GM12874 (cell line): ENCODE measurements around the gene NCF2.

Experiments
- TF ChIP-seq, protein P1 (sequence below): IDR thresholded peaks from 2 replicates; pipeline ENCODE4 v1.5.1; 2011; ENCODE audit warnings: low read depth, mild to moderate bottlenecking, control low read depth, low read length, moderate library complexity; ENCODE audit not compliant: insufficient read depth

NCF2 gene

DNA sequence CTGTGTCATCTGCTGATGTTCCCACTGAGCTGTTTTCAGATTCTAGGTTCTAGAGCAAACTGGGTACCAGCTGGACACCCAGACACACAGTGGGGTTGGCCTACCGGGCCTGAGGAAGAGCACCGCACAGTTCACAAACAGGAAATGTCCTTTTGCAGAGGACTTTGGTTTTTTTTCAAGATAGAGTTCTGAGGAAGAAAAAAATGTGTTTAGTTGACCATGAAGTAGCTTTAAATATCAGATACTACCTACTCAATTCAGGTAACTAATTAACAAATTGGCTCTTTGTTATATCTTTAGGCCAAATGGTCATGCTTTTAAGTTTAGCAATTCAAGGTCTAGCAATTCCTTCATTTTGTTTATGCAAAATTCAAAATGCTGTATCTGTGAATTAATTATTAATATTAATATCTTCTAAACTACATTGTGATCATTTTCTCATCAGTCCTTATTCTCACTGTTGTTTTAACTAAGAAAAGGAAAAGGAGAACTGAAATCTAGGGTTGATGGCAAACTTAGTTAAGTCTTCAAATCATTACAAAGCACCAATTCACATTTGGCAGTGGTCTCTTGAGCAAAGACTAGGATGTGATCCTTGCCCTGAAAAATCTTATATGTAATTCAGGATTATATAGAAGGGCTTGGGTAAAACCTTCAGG lies 17.2 kb upstream of the NCF2 start:
- TF ChIP-seq, protein P1, sequence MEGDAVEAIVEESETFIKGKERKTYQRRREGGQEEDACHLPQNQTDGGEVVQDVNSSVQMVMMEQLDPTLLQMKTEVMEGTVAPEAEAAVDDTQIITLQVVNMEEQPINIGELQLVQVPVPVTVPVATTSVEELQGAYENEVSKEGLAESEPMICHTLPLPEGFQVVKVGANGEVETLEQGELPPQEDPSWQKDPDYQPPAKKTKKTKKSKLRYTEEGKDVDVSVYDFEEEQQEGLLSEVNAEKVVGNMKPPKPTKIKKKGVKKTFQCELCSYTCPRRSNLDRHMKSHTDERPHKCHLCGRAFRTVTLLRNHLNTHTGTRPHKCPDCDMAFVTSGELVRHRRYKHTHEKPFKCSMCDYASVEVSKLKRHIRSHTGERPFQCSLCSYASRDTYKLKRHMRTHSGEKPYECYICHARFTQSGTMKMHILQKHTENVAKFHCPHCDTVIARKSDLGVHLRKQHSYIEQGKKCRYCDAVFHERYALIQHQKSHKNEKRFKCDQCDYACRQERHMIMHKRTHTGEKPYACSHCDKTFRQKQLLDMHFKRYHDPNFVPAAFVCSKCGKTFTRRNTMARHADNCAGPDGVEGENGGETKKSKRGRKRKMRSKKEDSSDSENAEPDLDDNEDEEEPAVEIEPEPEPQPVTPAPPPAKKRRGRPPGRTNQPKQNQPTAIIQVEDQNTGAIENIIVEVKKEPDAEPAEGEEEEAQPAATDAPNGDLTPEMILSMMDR = no peak

DNA sequence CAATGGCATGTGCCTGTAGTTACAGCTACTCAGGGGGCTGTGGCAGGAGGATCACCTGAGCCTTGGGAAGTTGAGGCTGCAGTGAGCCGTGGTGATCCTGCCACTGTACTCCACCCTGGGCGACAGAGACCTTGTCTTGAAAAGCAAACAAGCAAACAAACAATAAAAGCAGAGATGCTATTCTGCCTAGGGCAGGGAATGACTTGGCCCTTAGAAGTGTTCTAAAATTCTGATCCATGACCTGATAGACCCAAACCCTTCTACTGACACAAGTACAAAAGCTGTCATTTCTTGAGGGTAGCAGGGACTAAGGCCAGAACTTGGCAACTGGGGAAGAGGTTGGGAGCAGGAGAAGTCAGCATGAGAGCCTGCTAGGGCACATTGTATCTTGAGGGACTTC lies 15.6 kb upstream of the NCF2 start:
- TF ChIP-seq, protein P1 = no peak

DNA sequence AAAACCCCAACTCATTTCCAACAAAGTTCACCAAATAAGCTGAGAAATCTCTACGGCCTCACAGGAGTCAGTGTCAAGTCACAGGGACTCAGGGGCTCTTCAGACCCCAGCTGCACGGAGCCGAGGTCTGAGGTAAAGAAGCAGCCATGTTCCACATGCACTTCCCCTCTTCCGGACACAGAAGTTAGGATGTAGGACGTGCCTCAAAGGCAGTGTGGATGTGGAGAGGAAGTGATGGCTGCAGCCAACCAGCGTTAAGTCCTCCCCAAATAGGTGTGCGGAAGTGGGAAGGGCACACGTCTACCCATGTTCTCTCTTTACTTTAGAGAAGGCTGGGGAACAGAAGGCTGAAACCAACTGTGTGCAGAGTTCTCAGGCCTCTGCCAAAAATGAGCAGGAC lies 14.6 kb upstream of the NCF2 start:
- TF ChIP-seq, protein P1 = no peak

DNA sequence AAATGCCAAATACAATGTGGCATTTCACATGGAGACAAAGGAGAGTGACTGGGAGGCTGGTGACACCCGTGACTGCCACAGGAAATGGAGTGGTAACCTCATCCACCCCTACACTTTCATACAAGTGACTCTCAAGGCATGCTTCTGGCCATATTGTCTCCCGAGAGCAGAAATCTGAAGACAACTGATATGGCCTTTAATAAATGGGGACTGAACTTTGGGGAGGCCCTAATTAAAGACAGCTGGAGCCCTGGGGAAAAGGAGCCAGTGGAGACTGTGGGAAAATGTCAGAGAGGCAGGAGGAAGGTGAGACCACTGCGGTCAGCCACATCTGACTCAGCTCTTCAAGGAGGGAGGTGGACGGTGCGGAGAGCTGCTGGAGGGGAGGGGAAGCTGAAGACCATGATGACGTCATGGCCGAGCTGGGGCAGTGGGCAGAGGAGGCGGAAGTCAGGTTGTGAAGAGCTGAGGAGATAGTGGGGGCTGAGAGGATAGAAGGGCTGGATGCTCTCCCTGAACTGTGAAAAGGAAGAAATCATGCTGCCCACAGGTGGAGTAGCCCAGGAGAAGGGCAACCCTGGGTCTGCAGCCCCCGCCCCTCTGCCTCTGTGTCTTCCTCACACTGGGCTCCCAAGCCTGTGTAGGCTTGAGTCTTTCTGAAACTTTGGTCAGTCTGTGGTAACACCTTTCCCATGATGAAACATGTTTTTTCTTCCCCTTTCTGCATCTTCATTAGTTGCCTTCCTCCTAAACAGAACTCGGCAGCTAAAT lies 14.0 kb upstream of the NCF2 start:
- TF ChIP-seq, protein P1 = no peak

DNA sequence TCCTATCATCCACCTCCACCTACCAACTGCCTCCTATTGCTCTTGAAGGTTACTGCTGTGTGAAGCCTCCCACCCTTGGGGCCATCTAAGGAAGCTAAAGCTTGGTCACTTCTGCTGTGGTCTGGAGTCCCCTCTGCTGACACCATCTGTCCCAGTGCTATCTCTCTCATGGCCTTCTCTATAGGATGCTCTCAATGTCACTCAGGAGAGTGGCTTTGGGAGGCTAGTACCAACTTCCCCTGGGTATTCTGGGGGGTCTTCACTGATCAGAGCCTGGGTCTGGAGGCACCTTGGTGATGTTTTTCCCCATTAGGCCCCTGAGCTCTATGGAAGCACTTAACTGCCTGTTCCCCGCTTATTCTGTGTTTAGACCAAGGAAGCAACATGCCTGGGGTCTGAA lies 12.3 kb upstream of the NCF2 start:
- TF ChIP-seq, protein P1 = no peak

DNA sequence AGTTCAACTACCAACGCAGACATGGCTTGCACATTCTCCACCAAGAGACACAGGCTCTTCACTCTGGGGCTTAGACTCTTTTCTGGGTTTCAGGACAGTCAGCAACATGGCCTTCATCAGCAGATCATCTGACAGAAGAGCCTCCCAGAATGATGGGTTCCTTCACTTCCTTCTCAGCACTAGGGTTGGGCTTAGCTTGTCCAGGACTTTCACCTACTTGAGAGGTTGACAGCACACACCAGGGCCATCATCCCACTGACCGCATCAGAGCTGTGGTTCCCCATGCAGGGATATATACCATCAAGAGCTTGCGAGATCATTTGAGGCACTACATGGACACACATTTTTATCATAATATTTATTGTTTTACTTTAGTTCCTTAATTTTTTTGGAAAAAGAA lies 10.4 kb upstream of the NCF2 start:
- TF ChIP-seq, protein P1 = no peak

DNA sequence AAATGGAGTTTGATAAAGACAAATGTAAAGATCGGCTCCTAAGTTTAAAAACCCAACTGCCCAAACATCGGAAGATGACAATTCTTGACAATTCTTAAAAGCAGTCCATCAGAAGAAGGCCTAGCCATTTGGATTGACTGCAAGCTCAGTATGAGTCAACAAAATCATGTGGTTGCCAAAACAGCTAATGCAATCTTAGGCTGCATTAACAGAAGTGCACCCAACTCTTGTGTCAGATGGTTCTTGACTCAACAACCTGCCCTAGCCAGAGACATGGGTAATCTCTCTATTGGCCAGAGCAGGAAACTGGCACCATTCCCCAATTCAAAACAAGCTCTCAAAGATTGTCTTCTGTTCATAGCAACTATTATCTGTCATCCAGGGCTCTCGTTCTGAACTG lies 9.9 kb upstream of the NCF2 start:
- TF ChIP-seq, protein P1 = no peak
